ENCODE results near the gene SGK1.
"Not testable (repeated sequence)": the region's sequence is repeated elsewhere in the genome, so short reads cannot be mapped to it uniquely, and the experiment has no call there.

Gene SGK1

DNA sequence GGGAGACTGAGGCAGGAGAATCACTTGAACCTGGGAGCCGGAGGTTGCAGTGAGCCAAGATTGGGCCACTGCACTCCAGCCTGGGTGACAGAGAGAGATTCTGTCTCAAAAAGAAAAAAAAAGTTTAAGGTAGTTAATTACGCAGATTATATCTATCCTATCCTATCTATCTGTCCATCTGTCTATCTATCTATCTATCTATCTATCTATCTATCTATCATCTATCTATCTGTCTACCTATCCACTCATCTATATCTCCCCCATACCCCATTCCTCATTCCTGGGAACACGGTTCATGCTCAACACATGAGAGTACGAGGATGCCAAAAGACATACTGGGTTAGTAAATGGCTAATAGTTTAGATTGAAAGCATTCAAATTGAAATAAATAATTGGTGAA is 8.3 kb upstream of the SGK1 start:
- DNase-seq, result not testable (repeated sequence)

DNA sequence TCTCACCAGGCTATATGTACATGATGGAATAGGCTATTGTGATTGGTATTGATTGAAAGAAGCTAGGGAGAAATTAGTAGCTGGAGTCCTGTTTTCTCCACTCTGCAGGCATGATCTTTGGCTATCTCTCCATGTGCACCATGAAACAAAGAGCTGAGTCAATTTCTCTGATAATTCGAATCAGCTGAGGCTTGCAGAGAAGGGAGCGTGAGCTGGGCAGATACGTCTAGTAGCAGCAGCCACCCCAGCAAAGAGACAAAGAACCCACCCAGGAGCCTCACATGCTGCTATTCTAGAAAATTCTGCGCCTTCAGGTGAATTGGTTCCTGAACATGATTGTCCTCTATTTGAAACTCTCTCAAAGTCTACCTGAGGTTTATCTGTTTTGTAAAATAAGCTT is 6.9 kb upstream of the SGK1 start:
- DNase-seq, result no peak

DNA sequence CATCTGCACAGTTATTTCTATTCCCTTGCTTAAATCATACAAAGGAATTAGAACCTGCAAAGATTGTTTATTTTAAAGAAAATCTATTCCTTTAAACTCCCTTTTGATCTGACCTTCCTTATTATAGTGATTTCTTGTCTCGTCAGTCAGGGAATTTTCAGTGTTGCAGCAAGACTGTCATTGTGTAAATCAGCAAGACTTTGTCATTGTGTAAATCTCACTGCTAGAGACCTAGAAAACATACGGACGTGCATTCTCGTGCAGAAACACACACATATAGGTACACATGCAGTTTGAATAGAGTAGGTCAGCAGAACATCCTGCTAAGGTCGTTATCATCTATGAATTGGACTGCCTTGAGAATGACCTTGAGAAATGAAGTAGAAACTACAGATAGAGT is 6.2 kb upstream of the SGK1 start:
- DNase-seq, result no peak

DNA sequence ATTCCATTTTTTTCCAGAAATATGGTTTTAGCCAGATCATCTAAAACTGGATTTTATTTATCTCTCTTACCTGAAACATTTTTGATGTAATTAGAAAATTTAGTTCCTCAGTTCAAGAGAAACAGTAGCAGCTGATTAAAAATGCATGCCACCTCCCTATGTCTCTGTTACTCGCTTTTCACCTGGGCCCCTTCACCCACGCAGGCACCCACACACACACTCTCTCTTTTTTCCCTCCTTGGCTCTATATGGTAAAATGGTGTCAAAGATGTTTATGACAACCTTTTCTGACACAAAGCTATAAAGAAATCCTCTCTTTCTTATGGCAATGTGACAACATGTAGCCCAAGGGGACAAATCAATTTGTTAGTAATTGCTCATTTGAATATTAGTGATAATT is 5.8 kb upstream of the SGK1 start:
- DNase-seq, result no peak

DNA sequence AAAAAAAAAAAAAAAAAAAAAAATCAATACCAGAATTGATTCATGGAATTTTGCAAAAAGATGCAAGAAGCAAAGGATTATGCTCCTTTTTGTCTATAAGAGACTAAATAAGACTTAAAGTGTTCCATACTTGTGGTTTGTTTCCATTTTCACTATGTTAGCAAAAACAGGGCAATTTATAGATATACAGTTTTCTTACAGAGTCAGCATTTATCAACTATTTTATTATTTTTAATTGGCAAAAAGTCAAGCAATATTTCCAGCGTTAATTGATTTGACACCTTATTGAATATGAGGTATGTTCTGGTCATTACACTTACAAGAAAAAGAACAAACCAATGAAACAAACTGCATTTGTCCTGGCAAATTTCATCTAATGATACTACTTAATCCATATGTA is 5.4 kb upstream of the SGK1 start:
- no peak for DNase-seq

DNA sequence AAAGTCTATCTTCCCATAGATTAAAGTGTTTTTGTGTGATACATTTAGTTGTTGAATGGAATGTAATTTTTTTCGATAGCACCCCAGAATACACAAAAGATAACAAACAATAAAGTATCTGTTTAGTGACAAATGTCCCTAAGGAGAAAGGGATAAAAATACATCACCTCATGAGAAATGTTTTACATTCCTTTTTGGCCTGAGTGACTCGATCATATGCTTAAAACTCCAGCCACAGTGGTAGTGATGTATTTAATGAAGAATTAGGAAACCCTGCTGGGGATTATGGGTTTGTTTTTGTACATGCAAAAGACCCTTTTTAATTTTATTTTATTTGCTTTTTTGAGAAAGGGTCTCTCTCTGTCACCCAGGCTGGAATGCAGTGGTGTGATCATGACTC is 4.3 kb upstream of the SGK1 start:
- DNase-seq, result no peak

DNA sequence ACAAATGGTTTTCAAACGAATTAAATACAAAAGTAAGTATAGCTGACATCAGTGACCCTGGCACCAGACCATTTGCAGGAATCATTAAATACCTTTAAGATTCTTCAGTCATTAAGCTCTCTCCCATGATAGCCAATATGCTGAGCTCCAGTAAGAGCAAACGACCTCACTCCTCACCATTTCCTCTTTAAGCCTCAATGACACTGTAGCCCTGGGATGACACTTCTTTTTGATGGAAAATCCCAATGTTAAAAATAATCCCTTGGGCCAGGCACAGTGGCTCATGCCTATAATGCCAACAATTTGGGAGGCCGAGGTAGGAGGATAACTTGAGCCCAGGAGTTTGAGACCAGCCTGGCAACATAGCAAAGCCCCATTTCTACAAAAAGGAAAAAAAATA is 3.3 kb upstream of the SGK1 start:
- DNase-seq, result no peak

DNA sequence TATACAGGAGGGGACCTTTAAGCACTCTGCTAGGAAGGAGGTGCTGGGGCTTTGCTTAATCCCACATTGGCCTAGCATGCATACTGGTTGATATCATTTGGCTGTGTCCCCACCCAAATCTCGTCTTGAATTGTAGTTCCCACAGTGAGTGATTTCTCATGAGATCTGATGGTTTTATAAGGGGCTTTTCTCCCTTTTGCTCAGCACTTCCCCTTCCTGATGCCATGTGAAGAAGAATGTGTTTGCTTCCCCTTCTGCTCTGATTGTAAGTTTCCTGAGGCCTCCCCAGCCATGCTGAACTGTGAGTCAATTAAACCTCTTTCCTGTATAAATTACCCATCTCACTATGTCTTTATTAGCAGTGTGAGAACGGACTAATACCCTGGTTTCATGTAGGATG is 1.8 kb upstream of the SGK1 start:
- not testable (repeated sequence) for DNase-seq

DNA sequence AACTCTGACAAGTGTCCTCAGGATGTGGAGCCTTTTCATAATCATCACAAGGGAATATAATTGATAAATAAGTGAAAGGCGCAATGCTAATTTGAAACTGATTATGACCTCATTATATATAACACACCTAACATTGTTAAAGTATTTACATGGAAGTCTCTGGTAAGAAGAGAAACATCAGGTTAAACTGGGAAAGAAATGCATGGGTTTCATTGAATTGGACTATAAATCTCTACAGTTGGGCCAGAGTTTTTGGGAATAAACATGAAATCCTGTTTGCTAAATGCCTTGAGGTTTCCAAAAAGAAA is 1.0 kb upstream of the SGK1 start:
- no peak for DNase-seq

DNA sequence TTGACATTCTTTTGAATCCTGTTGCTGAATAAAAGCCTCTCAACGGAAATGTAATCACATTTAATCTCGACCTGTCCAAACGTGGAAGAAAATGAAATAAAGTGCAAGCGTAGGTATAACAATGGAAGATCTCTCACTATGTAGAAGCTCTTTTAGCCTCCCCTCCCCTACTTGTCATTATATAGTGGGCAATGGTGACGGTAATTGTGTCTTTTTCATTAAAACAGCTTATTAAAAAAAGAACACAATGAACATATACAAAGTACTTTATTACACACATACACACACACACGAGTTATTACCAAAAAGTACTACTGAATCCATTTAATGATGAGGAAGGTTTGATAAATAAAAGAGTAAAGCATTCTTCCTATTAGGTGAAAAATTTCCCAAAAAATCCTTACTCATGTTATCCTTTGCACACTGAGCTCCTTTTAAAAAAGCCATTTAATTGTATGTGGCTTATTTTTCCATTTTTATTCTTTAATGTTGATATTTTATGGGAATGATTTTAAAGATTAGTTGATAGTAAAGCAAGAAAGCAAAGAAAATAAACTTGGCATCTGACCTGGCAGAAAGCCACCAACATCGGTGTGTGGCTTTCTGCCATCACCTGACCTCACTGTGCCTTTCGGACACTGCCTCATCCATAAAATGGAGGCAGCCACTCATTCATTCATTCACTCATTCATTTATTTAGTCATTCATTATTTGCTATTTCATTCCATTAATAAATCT is 493 bp upstream of the SGK1 start:
- no peak for DNase-seq

DNA sequence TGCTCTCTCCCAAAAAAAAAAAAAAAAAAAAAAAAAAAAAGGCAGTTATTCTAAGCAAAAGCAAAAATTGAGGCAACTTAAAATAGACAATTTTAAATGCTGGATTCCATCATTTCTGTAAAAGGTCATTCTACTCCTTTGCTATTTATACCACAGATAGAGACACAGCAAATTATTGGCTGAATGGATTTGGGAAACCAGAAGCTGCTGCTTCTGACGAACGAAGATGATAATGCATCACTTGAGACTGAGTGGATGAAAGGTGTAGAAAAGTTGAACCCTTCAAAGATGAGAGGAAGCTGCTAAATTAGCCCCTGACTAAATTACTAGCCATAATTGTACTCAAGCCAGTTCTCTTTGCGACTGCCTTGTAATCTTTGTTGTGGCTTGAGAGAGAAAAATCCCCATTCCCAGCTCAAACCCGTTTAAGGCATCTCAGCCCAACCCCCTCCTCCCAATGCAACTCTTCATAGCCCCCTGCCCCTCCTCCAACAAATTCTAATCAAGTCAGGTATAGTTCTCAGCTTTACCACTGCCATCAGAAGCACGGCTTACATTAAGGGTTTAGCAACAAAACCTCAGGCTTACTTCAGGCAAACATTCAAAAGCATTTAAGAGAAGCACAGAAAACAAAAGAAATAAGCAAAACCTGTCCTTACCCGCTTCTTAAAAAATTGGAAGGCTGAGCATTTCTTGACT is 1.0 kb downstream of the SGK1 start:
- no peak for DNase-seq

DNA sequence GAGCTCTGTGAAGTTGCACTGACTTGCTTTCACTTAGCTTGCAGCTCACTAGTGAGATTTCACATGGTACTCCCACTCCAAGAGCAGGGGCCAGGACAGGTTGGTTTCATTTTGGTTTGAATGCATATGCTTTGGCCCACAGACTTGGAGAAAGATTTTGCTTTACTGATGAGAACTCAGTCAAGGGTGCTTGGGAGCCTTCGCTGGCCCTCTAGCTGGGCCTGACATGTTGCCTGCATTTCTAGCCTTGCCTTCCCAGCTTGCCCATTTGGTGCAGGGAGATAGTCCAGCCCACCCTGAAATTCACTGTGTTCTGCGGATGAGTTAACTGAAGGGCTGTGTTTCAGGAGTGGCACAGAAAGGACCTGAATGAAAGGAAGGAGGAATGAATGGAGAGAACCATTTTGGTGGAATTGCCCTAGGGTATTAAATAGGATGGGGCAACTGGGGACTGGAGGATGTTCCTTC is 1.9 kb downstream of the SGK1 start:
- no peak for DNase-seq

DNA sequence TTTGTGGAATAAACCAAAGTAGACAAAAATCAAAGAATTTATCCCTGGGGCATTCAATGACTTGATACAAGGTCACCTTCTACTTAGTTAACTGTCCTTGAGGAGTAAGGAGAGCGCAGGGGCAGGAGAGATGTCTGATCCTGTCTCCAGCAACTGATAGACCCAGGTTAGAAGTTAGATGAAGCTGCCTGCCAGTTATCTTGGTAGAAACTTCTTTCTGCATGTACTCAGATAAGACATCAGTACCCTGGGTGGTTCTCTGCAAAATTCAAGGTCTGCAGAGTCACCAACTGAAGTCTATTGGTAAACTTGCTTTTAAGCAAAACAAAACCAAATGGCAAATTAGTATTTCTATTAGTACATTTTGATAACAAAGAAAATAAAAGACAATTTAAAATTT is 2.7 kb downstream of the SGK1 start:
- DNase-seq, result no peak

DNA sequence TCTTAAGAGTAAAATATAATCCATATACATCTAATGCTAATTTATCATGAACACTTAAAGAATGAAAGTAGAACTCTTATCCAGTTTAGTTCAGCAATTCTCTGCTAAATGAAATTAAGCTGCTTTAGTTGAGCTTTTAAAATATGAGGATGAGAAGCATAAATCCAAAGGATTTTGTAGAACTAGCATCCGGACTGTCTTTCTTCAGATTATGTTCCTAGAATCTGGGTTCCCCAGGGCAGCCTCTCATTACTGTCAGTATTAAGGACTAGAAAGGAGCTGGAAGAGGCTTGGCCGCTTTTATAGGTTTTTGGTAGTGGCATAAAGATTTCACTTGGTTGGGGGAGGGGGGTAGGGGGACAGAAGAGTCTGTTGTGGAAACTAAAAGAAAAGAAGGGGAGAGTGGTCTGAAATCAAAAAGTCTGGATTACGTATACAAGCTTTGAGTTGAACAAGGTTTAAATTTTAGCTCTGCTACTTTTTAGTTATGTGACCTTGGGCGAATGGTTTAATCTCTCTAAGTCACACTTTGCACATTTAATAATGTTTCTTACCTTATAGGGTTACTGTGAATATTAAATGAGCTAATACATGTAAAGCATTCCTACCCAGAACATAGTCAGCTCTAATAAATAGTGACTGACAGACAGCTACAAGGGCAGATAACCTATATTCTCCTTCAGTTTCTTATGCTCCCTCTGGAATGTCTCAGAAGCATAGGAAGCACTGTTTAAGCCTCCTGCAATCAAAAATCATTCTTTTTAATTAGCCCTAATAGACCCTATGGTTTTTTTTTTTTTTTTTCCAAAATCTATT is 3.7 kb downstream of the SGK1 start:
- DNase-seq, result no peak

DNA sequence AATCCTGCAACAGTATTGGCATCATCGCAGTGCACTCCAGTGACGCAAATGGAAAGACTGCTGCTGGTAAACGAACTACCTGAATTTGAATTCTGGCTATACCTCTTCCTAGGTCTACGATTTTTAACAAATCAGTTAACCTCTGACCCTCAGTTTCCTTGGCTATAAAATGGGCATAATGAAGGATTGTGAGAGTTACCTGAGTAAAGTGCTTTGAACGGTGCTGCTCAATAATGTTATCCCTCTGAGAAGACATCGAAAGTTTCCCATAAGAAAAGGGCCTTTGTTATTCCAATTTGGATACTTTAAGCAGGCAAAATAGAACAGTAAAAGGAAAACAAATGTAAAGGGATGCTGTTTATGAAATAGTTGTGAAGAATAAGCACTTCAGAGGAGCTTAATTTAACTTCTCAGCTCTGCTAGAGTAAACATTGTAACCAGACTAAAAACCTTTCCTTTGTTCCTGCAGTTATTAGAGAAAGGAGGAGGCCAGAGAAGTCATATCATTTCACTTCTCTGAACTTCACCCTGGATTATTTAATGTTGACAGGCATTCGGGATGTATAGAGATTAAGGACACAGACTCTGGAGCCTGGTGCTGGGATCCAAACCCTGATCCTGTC is 5.8 kb downstream of the SGK1 start:
- DNase-seq, result no peak

DNA sequence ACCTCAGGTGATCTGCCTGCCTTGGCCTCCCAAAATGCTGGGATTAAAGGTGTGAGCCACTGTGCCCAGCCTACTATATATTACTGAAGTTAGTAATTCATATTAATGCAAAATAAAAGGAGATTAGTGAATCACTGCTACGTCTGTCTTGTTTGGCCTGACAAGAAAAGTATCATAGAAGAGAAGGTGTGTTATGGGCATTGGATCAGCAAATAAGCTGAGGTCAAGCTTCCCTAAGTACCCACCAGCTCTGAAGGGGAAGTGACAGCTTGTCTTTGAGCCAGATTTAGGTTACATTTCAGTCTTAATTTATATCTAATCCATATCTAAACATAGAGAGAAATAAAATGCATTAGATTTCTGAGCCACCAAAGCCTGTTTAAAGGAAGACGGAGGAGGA is 7.1 kb downstream of the SGK1 start:
- no peak for DNase-seq

DNA sequence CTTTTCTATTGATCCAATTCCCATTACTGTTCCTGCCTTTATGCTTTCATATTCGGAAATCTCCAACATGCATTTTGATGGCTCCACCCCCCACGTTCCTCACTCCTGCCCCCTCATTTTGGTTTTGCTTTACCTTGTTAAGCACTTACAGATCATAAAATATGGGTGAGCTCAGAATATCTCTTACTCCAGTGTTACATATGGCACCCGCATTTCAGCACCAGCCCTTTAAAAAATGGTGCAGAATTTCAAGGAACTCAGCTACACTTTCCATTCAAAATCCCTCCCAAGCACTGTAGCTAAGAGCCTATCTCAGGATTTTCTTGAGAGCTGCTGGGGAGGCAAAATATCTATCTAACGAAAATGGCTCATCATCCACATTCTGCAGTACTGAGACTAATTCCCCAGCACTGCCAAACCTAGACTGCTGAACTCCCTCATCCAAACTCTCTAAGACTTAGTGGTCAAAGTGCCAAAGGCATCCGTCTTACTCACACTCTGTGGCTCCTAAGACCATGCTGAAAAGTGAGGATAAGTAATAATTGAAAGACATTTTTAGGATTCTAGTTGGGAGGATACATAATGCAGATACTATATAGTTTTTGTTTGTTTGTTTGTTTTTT is 7.8 kb downstream of the SGK1 start:
- no peak for DNase-seq

DNA sequence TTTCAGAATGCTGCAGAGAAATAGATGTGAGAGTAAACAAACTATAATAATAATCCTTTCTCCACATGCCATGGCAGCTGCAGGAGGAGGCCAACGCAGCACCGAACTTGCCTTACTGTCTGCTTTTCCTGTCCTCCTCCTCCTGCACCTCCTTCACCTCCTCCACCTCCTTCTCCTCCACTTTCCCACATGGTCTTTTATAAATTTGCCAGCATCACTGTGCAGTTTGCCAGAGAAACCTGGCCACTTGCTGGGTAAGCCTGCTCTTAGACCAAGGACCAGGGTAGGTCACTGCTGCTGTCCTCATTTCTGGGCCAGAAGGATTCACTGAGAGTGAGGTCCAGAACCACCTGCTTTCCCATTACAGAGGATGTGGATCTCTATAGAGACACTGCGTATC is 8.7 kb downstream of the SGK1 start:
- DNase-seq, result no peak

DNA sequence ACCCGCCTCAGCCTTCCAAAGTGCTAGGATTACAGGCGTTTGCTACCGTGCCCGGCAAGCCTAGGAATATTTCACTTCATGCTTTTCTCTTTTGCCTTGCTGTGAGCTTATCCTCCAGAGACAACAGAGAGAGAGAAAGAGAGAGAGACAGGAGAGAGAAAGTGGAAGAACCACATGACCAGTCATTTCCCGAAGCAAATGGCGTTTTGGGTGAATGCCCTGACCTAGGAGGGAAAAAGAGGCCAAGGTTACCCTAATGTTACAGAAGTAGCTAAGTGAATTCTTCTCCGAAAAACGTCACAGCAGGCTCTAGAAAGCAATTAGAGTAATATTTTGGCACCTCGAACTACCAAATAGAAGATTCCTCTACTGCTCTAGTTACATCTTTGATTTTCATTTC is 9.1 kb downstream of the SGK1 start:
- DNase-seq, result no peak

DNA sequence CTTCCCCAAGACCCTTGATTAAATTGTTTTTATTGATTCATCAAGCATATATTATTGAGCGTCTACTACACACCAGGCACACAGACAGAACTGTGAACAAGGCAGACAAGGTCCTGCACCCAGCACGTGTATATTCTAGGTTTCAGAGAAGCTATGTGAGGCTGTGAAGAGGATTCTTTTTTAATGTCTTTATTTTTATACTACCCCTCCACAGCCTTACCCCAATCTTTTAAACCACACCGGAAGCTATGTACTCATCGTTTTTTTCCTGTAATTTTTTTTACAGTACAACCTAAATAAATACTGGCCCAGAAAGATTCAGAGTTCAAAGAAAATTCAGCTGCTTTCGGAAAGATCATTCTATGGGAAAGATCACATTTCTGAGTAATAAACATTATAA is 10.0 kb downstream of the SGK1 start:
- no peak for DNase-seq

DNA sequence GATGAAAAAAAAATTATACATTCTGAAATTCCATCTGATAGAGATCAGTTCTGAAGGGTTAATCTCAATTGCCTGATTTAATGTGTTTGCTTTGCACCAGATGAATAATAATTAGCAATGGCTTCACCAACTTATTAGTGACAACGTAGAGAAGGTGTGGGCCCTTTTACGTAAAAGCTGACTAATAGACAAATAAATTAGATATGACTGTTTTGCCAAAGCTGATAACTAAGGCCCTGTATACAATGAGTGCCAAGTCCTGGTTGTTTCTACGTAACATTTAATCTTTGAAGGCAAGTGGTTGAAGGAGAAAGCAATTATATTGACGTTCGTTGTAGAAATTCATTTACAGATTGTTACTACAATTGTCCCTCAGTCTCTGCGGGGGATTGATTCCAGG is 10.8 kb downstream of the SGK1 start:
- DNase-seq, result no peak

DNA sequence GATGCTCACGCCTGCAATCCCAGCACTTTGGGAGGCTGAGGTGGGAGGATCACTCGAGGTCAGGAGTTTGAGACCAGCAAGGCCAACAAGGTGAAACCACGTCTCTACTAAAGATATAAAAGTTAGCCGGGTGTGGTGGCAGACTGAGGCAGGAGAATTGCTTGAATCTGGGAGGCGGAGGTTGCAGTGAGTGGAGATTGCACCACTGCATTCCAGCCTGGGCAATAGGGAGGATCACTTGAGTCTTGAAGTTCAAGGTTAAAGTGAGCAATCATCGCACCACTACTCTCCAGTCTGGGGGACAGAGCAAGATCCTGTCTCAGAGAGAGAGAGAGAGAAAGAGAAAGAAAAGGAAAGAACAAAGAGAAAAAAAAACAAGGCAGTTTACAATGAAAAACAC is 13.5 kb downstream of the SGK1 start:
- DNase-seq, result not testable (repeated sequence)

DNA sequence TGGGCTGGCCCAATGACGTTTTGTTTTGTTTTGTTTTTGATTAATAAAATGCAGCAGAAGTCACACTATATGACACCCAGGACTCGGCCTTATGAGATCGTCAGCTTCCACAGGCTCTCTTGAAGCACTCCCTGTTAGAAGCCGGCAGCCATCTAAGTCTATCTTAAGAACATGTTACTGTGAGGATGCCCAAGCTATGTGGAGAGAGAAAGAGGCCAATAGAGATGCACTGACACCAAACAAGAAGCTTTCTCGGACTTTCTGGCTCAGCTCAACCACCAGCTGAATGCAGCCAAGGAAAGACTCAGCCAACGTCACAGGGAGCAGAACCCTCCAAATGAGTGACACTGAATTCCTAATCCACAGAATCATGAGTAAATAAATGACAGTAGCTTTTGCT is 14.0 kb downstream of the SGK1 start:
- no peak for DNase-seq
